GM21423 (cell line): ENCODE results near the gene NRCAM.

Experiments used
- ATAC-seq: cut with Tn5 transposase; IDR thresholded peaks from one replicate; pipeline ENCODE4 v1.9.1; 2021; ENCODE audit warnings: mild to moderate bottlenecking, moderate library complexity; ENCODE audit not compliant: unreplicated experiment

NRCAM gene

DNA sequence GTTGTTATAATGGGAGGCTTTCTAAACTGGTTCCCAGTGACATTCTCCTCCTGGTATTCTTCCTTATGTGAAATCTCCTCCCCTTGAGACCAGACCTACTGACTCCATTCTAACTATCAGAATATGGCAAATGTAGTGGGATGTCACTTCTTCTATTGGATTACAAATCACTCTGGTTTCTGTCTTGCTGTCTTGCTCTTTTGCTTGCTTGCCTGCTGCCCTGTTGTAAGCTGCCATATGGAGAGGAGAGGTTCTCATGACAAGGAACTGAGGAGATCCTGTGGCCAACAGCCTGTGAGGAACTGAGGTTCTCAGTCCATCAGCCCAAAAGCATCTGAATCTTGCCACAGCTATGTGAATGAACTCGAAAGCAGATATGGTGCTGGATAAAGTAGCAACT, 4.7 kb upstream of the NRCAM start:
- no peak for ATAC-seq

DNA sequence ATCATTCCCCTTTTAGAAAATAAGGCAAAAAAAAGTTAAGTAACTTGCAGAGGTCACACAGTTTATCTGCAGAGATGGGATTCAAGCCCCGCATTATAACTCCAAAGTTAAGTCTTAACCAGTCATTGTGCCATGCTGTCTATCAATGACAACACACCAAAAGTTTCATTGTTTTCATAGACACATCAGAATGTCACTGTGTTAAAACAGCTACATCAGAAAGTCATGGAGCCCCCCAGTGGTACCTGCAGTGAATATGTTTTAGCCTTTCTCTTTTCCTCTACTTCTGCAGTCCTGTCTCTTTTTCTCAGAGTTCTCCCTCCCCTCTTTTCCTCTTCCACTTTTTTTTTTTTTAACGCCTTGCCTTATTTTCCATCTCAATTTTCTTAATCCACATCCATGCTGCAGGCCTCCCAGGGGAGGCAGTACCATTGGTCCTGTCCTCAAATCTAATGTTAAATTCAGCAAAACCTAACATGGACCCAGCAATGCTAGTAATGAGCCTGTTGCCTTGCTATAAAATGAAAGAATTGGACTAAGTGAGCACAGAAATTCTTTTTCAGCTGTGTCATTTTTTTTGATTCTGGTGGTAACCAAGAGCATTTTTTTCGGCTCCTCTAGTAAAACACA, 3.8 kb upstream of the NRCAM start:
- no peak for ATAC-seq

DNA sequence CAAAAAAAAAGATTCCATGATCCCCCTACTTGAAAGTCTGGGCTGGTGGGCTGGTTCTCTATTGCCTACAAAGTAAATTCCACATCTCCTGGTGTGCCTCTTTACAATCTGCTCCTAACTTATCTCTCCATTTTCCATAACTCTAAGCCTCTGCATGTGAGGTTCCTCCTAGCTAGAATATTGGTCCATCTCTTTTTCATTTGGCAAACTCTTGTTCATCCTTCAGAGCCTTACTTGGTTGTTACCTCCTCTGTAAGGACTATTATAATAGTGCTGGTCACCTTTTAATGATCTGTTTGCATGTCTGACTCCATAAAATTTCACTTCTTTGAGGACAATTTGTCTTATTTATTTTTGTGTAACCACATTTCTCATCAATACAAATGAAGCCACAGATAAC, 1.6 kb upstream of the NRCAM start:
- no peak for ATAC-seq

DNA sequence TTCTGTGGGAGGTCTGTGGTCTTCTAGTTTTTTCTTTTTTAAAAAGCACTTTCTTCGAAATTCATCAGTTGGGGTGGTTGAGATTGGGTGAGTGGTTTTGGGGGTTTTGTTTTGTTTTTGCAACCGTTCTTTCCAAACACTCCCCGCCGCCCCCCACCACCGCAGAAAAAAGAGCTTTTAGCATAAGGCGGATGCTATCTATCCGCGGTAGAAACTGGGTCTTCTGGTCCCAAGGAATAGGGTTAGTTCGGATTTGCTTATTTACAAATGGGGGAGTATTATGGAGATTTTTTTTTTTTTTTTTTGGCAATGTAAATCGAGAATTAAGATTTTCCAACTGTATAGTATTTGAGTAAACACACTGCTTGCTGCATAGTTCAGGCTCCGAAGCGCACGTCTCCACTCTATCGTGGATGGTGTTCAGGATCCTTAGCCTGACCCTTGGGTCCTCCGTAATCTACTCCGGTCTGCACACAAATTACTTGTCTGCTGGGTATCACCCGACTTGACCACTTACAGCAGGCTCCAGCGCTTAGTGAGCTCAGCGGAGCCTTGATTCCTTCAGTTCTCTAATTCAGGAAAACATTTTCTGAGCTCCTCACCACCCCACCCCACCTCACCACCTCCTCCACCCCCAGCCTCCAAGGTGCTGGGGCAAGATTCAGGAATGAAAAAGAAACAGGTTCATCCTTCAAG, 757 bp upstream of the NRCAM start:
- no peak for ATAC-seq

DNA sequence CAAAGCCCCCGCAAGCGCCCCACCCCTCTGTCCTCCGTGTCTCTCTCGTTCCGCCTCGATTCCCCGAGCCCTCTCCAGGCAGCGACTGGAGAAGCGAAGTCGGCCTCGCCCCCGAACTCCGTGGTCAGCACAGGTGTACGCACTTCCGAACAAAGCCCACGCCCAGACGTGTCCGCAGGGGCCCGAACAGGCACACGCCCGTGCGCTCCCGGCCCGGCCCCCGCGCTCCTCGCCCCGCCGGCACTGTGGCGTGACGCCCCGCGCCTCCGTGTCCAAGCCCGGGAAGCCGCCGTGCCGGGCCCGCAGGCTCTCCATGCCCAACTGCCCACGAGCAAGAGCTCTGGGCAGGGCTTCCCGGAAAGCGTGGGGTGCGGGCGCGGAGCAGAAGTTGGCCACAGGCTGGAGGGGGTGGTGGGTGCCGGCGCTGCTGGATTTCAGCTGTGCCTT, 662 bp downstream of the NRCAM start:
- ATAC-seq = no peak

DNA sequence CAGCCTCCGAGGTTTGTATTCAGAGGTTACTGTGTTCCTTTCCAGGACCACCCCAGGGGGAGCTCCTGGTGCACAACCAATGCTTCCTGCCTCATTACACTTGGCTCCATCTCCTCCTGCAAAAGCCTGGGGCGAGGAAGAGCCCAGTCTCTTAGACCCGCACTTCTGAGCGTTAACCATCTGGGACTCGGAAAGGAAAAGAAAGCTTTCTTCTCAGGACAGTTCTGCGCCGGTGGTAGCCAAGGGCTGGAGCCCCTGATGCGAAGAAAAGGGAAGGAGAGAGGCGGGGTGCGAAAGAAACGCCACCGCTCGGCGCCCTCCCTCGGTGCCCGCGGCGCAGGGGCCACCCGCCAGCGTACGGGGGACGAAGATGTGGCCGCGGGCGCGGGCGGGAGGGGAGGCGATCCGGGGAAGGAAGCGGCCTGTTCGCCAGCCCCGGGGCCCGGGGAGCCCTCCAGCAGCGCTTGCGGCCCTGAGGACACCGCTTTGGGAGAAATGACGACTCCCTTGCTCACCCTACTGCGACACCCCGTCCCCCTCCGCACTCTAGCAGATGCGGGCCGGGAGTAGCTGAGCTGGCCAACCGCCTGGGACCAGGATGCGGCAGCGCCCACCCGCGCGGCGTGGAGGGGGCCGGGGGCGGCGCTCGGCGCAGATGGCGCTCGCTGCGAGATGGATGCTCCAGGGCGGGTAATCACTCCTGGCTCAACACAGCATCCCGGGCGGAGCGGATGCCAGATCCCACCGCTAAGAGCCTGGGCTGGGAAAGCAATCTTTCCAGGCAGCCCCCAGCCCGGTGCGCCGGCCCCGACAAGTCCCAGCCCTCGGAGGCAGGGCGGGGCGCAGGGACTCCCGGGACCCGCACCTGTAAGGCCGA, 1.3 kb downstream of the NRCAM start:
- no peak for ATAC-seq

DNA sequence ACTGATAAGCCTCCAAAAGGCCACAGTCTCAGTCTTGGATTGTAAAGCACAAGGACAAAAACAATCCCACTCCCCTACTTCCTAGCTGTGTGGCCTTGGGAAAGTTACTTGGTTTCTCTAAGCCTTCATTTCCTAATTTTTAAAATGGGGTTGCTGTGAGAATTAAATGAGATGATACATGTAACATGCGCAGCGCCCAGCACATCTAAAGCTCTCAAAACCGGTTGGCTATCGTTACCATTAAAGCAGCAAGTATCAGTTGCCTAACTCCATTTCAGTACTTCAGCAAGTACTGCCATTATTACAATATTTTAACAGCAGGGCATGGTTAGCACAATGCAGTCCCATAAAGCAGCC, 1.9 kb downstream of the NRCAM start:
- no peak for ATAC-seq

DNA sequence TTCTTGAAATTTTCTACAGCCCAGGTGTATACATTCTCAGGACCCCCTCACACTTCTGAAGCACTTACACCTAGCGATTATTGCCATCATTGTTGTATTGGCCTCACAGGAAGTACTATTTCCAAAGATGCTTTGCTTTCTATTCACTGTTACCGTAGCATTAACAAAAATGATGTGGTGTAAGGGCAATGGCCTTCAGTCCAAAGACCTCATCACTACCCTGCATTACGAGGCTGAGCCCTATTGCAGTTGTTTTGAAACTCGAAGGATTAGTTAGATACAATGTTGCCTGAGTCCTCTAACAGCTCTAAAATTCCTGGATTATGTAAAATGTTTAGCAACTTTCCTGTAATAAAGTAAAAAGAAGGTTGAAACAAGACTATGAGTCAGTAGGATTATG, 2.9 kb downstream of the NRCAM start:
- no peak for ATAC-seq

DNA sequence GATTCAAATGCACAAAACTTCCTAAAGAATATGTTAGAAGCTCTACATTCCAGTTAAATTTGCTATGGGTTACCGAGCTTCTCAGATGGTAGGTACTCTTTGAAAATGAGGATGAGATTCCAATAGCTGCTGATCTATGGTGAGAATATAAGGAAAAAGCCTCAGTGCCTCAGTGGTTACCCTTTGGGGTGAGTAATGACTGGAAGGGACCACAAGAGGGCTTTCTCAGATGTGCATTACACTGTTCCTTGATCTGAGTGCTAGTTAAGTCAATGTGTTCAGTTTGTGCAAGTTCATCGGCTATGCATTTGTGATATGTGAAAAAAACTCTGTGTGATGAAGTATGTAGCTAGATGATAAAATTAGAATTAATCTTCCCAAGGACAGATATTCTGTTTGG, 3.5 kb downstream of the NRCAM start:
- ATAC-seq = peak; percentile 37

DNA sequence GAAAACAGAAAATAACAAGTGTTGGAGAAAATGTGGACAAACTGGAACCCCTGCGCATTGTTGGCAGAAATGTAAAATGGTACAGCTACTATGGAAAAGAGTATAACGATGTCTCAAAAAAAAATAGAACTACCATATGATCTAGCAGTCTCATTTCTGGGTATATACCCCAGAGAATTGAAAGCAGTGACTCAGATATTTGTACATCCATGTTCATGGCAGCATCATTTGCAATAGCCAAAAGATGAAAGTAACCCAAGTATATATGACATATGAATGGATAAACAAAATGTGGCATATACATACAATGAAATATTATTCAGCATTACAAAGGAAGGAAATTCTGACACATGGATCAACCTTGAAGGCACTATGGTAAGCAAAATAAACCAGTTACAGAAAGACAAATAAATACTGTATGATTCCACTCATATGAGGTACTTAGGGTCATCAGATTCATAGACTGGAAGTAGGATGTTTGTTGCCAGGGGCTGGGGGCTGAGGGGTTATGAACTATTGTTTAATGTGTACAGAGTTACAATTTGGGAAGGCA, 4.9 kb downstream of the NRCAM start:
- ATAC-seq = no peak

DNA sequence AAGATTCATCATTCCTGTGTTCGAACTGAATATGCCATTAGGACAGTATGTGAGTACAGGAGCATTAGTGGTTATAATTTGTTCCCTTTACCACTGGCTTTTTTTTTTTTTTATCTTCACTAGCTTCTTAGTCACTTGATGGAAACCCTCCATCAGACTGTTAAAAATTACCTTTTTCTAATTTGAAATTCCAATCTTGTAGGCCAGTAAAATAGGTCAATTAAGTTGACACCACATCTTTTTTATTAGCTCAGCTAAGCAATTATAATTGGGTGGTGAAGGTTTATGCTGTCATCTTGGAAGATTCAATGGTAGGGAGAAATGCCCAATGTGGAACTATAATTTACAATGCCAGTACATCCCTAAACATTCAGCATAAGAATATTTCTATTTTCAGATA, 6.1 kb downstream of the NRCAM start:
- ATAC-seq = no peak

DNA sequence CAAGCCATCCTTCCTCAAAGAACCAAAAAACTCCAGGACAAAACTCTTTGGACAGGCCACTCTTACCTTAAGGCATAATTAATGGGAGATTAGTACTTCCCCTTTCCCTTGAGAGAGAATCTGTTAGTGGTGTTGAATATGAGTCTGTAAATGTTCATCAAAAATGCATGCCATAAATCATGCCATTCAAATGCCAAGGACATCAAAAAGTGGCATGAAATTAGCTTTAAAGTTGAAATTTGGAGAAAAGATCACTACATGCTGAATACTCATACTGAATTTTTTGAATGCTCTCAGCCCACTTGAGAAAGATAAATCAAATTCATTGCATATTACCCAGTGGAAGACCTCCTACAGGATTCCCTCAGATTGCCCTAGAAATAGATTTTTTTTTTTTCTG, 6.7 kb downstream of the NRCAM start:
- no peak for ATAC-seq

DNA sequence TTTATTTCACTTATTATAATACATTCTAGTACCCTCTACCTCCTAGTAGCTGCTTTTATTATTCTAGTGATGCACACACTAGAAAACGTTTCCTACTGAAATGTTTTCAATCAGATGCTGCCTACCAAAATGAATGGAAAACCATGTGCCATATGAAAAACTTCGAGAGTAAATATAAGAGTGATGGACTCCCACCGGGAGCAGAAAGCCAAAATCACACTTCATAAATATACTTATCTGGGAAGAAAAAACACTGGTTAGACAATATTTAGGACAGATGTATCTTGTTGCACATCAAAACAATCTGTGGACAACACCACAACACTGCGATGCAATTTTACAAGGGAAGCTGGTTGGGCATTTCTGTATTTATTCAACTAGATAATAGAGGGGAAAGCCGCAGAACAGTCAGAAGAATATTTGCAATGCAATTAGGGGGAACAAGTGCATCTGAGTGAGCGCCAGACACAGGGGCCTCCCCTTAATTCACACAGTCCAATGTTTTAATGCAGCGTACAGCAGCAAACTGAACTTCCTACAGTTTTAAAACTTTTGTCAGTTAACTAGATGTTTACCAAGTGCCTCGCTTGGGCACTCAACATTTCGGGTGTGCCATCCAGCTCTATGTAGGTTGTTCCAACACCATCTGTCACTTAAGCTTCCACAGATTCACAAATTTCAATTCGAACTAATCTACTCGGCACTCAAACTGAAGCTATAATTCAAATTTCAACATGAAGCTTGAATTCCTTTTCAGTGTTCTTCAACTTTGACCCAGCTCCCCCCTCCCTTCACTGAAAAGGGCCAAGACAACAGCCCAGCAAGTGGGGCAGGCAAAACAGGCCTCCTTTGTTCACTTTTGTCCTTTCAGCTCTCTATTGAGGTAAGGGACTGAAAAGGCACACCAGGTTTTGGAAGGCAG, 7.4 kb downstream of the NRCAM start:
- ATAC-seq = no peak

DNA sequence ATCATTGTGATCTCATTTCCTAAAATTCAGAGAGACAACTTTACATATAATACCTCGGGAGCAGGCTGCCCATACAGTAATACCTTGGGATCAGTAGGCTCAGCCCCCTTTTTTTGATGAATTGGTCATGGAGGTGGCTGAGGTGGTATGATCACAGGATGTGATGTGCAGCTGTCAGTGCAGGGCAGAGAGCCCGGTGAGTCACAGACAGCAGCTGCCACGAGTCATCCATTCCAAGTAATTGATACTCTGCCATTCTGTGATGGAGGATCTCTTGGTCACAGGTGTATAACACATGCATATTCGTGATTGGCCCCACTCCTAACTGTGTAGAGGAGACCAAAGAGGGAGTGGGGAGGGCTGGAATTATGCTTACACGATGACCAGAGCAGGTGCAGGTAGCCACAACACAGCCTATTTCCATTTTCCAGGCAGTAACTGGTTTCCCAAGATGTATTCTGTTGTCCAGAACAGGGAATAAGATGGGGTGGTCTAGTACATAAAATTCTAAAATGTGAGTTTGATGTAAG, 14.1 kb downstream of the NRCAM start:
- no peak for ATAC-seq

DNA sequence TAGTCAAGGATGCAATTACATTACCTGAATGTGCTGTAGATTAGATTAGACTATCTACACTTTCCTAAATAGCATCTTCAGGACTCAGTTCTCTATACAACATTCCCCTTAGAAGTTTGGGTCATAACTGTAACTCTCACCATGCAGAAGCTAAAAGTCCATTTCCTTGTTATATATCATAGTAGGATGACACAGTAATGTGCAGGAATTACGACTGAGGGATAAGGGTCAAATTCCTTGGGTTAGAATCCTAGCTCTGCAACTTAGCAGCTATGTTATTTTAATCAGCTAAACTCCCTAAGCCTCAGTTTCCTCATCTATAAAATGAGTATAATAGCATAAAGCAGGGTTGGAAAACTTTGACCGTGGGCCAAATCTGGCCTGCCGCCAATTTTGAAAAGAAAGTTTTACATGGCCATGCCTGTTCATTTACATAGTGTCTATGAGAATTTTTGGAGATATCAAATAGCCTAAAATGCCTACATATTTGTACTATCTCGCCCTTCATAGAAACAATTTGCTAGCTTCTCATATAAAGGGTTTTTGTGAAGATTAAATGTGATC, 14.8 kb downstream of the NRCAM start:
- no peak for ATAC-seq

DNA sequence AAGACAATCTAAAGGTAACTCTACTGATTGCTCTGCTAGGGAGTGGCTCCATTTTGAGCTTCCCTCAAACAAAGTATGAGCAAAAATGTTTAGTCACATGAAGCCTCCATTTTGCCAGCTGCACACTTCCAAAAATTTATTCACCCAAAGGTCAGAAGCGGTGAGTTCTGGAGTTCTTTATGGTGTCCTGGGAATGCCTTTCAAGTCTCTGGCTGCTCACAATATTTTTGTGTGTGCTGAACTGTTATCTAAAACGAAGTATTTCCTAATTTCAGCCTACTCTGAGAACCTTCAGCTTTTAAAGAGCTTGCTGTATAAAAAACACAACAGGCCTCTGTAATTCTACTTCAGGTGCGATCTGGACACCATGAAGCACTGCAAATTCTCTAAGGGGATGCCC, 15.6 kb downstream of the NRCAM start:
- no peak for ATAC-seq

DNA sequence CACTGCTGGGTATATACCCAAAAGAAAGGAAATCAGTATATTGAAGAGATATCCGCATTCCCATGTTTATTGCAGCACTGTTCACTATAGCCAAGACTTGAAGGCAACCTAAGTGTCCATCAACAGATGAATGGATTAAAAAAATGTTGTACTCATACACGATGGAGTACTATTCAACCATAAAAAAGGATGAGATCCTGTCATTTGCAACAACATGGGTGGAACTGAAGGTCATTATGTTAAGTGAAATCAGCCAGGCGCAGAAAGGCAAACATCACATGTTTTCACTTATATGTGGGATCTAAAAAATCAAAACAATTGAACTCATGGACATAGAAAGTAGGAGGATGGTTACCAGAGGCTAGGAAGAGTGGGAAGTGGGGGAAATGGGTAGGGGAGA, 19.3 kb downstream of the NRCAM start:
- no peak for ATAC-seq

DNA sequence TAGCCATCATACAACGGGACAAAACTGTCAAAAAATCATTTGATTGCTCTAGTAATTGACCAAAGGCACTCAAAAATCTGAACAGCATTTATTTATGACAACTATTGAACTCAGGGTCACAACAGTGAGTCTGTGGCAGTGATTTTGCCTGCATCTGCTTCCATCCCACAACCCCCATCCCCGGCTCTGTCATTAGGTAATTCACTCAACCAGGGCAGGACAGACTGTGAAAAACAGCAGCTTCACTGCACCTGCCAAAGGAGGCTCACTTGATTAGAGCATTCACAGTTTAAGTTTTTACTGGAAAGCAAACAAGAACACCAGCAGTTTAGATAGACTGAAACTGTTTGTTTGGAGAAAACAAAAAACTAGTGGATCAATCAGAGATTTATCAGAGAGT, 22.2 kb downstream of the NRCAM start:
- no peak for ATAC-seq

DNA sequence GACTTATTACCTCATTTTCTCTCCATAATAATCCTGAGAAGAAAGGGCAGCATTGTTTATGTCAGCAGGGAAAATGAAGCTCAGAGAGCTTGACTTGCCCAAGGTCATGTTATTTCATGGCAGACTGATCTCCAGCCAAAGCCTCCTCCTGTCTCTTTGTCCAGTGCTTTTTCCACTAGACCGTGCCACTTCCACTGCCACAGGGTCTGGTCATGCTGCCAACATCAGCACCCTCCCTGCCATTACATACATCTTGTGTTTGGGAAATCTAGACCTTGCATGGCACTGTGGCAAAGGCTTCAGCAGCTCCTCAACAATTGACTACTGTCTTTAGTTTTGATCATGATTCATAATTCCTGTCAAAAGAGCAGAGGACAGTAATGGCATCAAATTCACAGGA, 25.1 kb downstream of the NRCAM start:
- ATAC-seq = no peak

DNA sequence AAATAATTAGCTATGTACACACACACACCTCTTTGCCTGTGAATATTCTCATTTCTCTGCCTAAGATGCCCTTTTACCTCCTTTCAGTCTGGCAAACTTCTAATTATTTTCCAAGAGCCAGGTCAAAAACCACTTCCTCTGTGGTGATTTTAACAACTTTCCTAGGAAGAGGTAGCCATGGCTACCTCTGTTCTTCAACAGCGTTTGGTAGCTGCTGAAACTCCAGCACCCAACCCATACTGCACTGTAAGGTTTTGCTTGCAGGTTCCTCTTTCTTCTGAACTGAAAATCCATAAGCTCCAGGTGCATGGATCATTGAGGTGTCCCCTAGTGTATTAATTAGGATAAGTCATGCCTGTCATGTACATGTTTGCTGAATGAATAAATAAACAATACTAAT, 25.6 kb downstream of the NRCAM start:
- no peak for ATAC-seq
